Liver (tissue), 9 donors: ENCODE results near the gene NHP2. TPM values are rescaled to one million over a fixed set of nuclear protein-coding genes. Genes with fewer than 3 reads are reported as not detected.

Source experiments
- DNase-seq: peaks from one replicate; pipeline ENCODE4 v3.0.0-alpha.2; 2017; ENCODE audit warnings: low spot score
- H3K27ac ChIP-seq, 2 donors: one replicate each; pipeline ENCODE4 v1.7.0; 2013; ENCODE audit warnings: inconsistent platforms in 2 of 2, low read length in 2 of 2, control low read depth in 1 of 2, low read depth in 1 of 2, mild to moderate bottlenecking in 1 of 2
- H3K27me3 ChIP-seq, 4 donors: one replicate each; pipeline versions ENCODE4 v1.6.1 to v1.7.0; 2013; ENCODE audit warnings: low read length in 3 of 4, inconsistent platforms in 1 of 4, mild to moderate bottlenecking in 1 of 4, moderate library complexity in 1 of 4; ENCODE audit not compliant: control insufficient read depth in 4 of 4, insufficient read depth in 4 of 4
- H3K36me3 ChIP-seq, 4 donors: one replicate each; pipeline versions ENCODE4 v1.6.1 to v1.7.0; 2013; ENCODE audit warnings: low read length in 3 of 4, mild to moderate bottlenecking in 3 of 4, low read depth in 1 of 4, moderate library complexity in 1 of 4; ENCODE audit not compliant: control insufficient read depth in 4 of 4, insufficient read depth in 3 of 4
- H3K4me1 ChIP-seq, 4 donors: one replicate each; pipeline versions ENCODE4 v1.6.1 to v1.7.0; 2013; ENCODE audit warnings: low read length in 3 of 4, mild to moderate bottlenecking in 3 of 4, moderate library complexity in 1 of 4; ENCODE audit not compliant: control insufficient read depth in 4 of 4, insufficient read depth in 4 of 4
- H3K4me3 ChIP-seq, 3 donors: one replicate each; pipeline versions ENCODE4 v1.6.1 to v1.7.0; 2013; ENCODE audit warnings: low read length in 3 of 3, control low read depth in 1 of 3, low read depth in 1 of 3, mild to moderate bottlenecking in 1 of 3
- H3K9ac ChIP-seq, 2 donors: one replicate each; pipeline ENCODE4 v1.7.0; 2013; ENCODE audit warnings: low read length in 2 of 2, mild to moderate bottlenecking in 2 of 2, moderate library complexity in 2 of 2, control low read depth in 1 of 2, low read depth in 1 of 2
- H3K9me3 ChIP-seq, 4 donors: one replicate each; pipeline versions ENCODE4 v1.6.1 to v1.7.0; 2013; ENCODE audit warnings: low read length in 3 of 4; ENCODE audit not compliant: control insufficient read depth in 4 of 4
- ATF3 ChIP-seq: IDR thresholded peaks from 2 replicates; pipeline ENCODE4 v1.6.1; 2016; ENCODE audit warnings: antibody characterized with exemption
- CTCF ChIP-seq: fragments of 150-350 bp; IDR thresholded peaks from 2 replicates; pipeline ENCODE4 v1.5.1; 2017; ENCODE audit warnings: improper control_type of control experiment, low read depth, low read length; ENCODE audit not compliant: missing input control
- EGR1 ChIP-seq, 2 donors: IDR thresholded peaks; 2 replicates each; pipeline ENCODE4 v1.6.1; 2016 to 2018; ENCODE audit warnings: antibody characterized with exemption in 2 of 2, low read depth in 2 of 2
- GABPA ChIP-seq, 2 donors: IDR thresholded peaks in 1 of 2; conservative IDR thresholded peaks in 1 of 2; 2 replicates each; pipeline ENCODE4 v1.6.1; 2016; ENCODE audit warnings: antibody characterized with exemption in 2 of 2, mild to moderate bottlenecking in 1 of 2, moderate library complexity in 1 of 2
- HNF4A ChIP-seq, 2 donors: conservative IDR thresholded peaks; 2 replicates each; pipeline ENCODE4 v1.6.1; 2016; ENCODE audit warnings: antibody characterized with exemption in 2 of 2, mild to moderate bottlenecking in 2 of 2
- HNF4G ChIP-seq: IDR thresholded peaks from 2 replicates; pipeline ENCODE4 v1.6.1; 2016; ENCODE audit warnings: antibody characterized with exemption
- JUND ChIP-seq, 2 donors: IDR thresholded peaks; 2 replicates each; pipeline ENCODE4 v1.6.1; 2016; ENCODE audit warnings: antibody characterized with exemption in 2 of 2
- MAX ChIP-seq: IDR thresholded peaks from 2 replicates; pipeline ENCODE4 v1.6.1; 2016; ENCODE audit warnings: antibody characterized with exemption
- NR2F2 ChIP-seq: IDR thresholded peaks from 2 replicates; pipeline ENCODE4 v1.6.1; 2016; ENCODE audit warnings: antibody characterized with exemption
- REST ChIP-seq: IDR thresholded peaks from 2 replicates; pipeline ENCODE4 v1.6.1; 2016; ENCODE audit warnings: antibody characterized with exemption, mild to moderate bottlenecking
- RXRA ChIP-seq, 2 donors: IDR thresholded peaks; 2 replicates each; pipeline ENCODE4 v1.6.1; 2017 to 2018; ENCODE audit warnings: antibody characterized with exemption in 2 of 2, mild to moderate bottlenecking in 1 of 2
- SP1 ChIP-seq: IDR thresholded peaks from 2 replicates; pipeline ENCODE4 v1.6.1; 2018; ENCODE audit warnings: antibody characterized with exemption, mild to moderate bottlenecking
- TAF1 ChIP-seq: conservative IDR thresholded peaks from 2 replicates; pipeline ENCODE4 v1.6.1; 2016; ENCODE audit warnings: antibody characterized with exemption, mild to moderate bottlenecking
- YY1 ChIP-seq: IDR thresholded peaks from 2 replicates; pipeline ENCODE4 v1.6.1; 2016; ENCODE audit warnings: antibody characterized with exemption, mild to moderate bottlenecking
- ZBTB33 ChIP-seq: IDR thresholded peaks from 2 replicates; pipeline ENCODE4 v1.6.1; 2016; ENCODE audit warnings: antibody characterized with exemption
- WGBS: extraction: QIAGEN DNeasy Blood & Tissue Kit; methylation state at CpG from one replicate; pipeline ENCODE4 v1.1.7; 2013; 5-methylcytosine and 5-hydroxymethylcytosine counted together
- polyA plus RNA-seq, 2 donors: library from polyadenylated mRNA; stranded (reverse) in 1 of 2; unstranded in 1 of 2; fragments of 200-250 nt in 1 of 2; fragments of >200 nt in 1 of 2; fragmentation: Nextera tagmentation in 1 of 2; extraction: Ambion mirVana in 1 of 2; gene quantifications; one replicate each; pipeline versions ENCODE4 v1.2.1 to v1.2.3, GENCODE V29; 2013 to 2015
- total RNA-seq, 2 donors: library from RNA; depleted of rRNA; stranded (reverse); fragments of >200 nt; gene quantifications; one replicate each; pipeline ENCODE4 v1.2.3, GENCODE V29; 2014
- donor health status: healthy.
- donor health status: healthy.
- donor health status: healthy.
- donor health status: healthy.
- donor health status: healthy.

The NHP2 gene
- total and polyA plus RNA-seq, 4 donors = 44.1 to 124 (median 62.6) TPM

- TF ChIP-seq ZBTB33 = no peak
- no peak for TF ChIP-seq GABPA (IDR thresholded peaks at IDR 0.05 in 1 of 2, conservative IDR thresholded peaks at IDR 0.05 in 1 of 2)
- TF ChIP-seq MAX = no peak
- no peak for TF ChIP-seq NR2F2
Observed at GRCh38 chr5:178136990-178137389, 16.7 kb downstream of the NHP2 start (continued).

GRCh38 chr5:178131446-178131996, 22.2 kb downstream of the NHP2 start:
- no peak for DNase-seq
- peaks cover 6 to 14% (median 8%) of the 10 kb centered on the region in 4 donors for H3K4me1 ChIP-seq
- peak overlapping the region; percentile 30 to 87 (median 77) for H3K4me3 ChIP-seq
- H3K9ac ChIP-seq = peak overlapping the region; percentile 34 to 79
- H3K36me3 ChIP-seq = peaks cover 0 to 4% (median 0%) of the 10 kb centered on the region in 4 donors
- TF ChIP-seq EGR1 (IDR thresholded peaks at IDR 0.05; ENCODE audit: low read depth in 2 of 2) (no peak), NR2F2 (no peak), RXRA (IDR thresholded peaks at IDR 0.05) (no peak), ZBTB33 (no peak), HNF4G (no peak), YY1 (no peak), HNF4A (conservative IDR thresholded peaks at IDR 0.05) (no peak), JUND (IDR thresholded peaks at IDR 0.05) (no peak), MAX (no peak), ATF3 (no peak), CTCF (no peak), SP1 (no peak), REST (no peak), TAF1 (no peak), GABPA (IDR thresholded peaks at IDR 0.05 in 1 of 2, conservative IDR thresholded peaks at IDR 0.05 in 1 of 2) (no peak)
- peak overlapping the region in 1 of 2 donors; percentile 48 for H3K27ac ChIP-seq
- no peaks in the 10 kb centered on the region for H3K27me3 ChIP-seq
- WGBS = 23% methylated on average over 10 of the region's 10 CpGs
- H3K9me3 ChIP-seq = no peaks in the 10 kb centered on the region
